BJ (cell line): ENCODE results near the gene OR52W1. TPM values are rescaled to one million over a fixed set of nuclear protein-coding genes. Genes with fewer than 3 reads are reported as not detected.

Source experiments
- CTCF ChIA-PET: fragments of 350-600 bp; formaldehyde crosslinking; extraction: SDS; loops from one replicate; lab custom pipeline; 2021; ENCODE audit warnings: antibody characterized with exemption, inconsistent platforms; lab: Yijun Ruan, JAX
- POLR2A ChIA-PET: fragments of 300-600 bp; sonication (Branson Sonifier 250); formaldehyde crosslinking; extraction: SDS; loops from one replicate; lab custom pipeline; 2021; ENCODE audit warnings: antibody characterized with exemption; lab: Charles Lee
- DNase-seq: peaks from one replicate; pipeline ENCODE4 v3.0.0-alpha.2; 2011; ENCODE audit warnings: low read depth
- H3K27me3 ChIP-seq: 2 replicates; pipeline ENCODE4 v1.6.0; 2011; ENCODE audit warnings: low read length; ENCODE audit not compliant: control insufficient read depth, insufficient read depth
- H3K36me3 ChIP-seq: 2 replicates; pipeline ENCODE4 v1.5.1; 2011; ENCODE audit warnings: low read length; ENCODE audit not compliant: control insufficient read depth, insufficient read depth
- H3K4me3 ChIP-seq: 2 replicates; pipeline ENCODE4 v1.5.1; 2011; ENCODE audit warnings: low read depth, mild to moderate bottlenecking, control low read depth, low read length
- CTCF ChIP-seq: IDR thresholded peaks from 2 replicates; pipeline ENCODE4 v1.5.1; 2011; ENCODE audit warnings: low read depth, mild to moderate bottlenecking, control low read depth, inconsistent platforms, low read length, moderate library complexity; ENCODE audit not compliant: insufficient read depth
- polyA minus RNA-seq: library from RNA; depleted of rRNA, polyadenylated mRNA; stranded (reverse); fragments of >200 nt; gene quantifications from 2 replicates; pipeline ENCODE4 v1.2.3, GENCODE V29; 2011; rRNA and poly(A)+ RNA removed
- polyA plus RNA-seq: library from polyadenylated mRNA; depleted of rRNA; stranded (reverse); fragments of >200 nt; gene quantifications from 2 replicates; pipeline ENCODE4 v1.2.3, GENCODE V29; 2011; rRNA removed

Gene OR52W1
- polyA plus RNA-seq (not detected in 2 replicates), polyA minus RNA-seq (not detected in 2 replicates)

GRCh38 chr11:6199174-6199810, at the start of gene OR52W1:
OR52W1 (plus strand) TSS chr11:6199224; CDS start chr11:6199224, 0 bp downstream.
- ChIA-PET CTCF (no interaction called here), POLR2A (no interaction called here)
- Histone ChIP-seq H3K4me3 (no peak within 1 kb of the TSS), H3K27me3 (no peaks in the 10 kb centered on the region), H3K36me3 (no peaks in the 10 kb centered on the region)
- DNase-seq: no peak
- TF ChIP-seq CTCF: no peak

DNA sequence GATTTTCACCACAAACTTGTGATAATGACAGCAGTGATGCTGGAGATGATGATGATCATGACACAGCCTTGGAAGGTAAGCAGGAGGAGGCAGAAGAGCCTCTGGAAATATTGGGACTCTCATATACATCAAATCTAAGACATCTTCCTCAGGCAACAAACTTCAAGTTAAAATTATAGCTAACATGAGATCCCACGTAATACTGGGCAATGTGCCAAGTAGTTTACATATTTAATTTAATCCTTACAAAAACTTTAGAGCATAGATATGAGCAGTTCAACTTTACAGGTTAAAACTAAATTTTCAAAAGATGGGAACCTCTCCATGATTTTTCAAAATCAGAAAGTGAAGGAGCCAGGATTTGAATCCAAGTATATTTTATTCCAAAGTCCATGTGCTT, 47.9 kb upstream of the OR52W1 start:
- ChIA-PET POLR2A (no interaction called here), CTCF (no interaction called here)
- TF ChIP-seq CTCF: no peak
- Histone ChIP-seq H3K27me3 (no peaks in the 10 kb centered on the region), H3K4me3 (no peak overlapping the region), H3K36me3 (no peaks in the 10 kb centered on the region)
- DNase-seq: no peak

- POLR2A ChIA-PET: no interaction called here
These were observed 46.9 kb upstream of the OR52W1 start for GRCh38 chr11:6152126-6152525.

DNA sequence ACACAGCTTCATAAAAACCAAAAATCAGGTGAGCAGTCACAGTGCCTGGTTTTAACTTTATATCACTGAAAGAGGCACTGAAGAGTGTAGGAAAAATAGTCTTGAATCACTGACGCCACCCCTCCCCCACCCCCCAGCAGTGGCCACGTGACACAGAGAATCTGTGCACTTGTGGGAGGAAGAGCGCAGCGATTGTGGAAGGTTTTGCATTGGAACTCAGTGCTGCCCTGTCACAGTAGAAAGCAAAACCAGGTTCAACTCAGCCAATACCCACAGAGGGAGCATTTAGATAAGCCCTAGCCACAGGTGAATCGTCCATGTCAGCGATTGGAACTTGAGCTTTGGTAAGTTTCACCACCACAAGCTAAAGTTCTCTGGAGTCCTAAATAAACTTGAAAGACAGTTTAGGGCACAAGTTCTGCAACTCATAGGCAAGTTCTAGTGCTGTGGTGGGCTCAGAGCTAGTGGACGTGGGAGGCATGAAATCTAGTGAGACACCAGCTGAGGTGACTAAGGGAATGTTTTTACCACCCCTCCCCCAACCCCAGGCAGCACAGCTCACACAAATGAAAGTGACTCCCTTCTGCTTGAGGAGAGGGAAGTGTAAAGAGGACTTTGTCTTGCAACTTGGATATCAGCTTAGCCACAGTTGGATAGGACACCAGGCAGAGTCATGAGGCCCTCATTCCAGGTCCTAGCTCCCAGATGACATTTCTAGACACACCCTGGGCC, 42.2 kb upstream of the OR52W1 start:
- TF ChIP-seq CTCF: no peak
- ChIA-PET POLR2A (no interaction called here), CTCF (interaction anchor here (0.6 kb wide), 1 partner anchor 57 kb away, joined by 3 read pairs; no protein-coding TSS in a partner anchor)
- no peak for DNase-seq
- H3K27me3 ChIP-seq: no peaks in the 10 kb centered on the region
- no peaks in the 10 kb centered on the region for H3K36me3 ChIP-seq
- H3K4me3 ChIP-seq: no peak overlapping the region

More at GRCh38 chr11:6152126-6152525, 46.9 kb upstream of the OR52W1 start:
- DNase-seq: no peak
- Histone ChIP-seq H3K27me3 (no peaks in the 10 kb centered on the region), H3K4me3 (no peak overlapping the region), H3K36me3 (no peaks in the 10 kb centered on the region)
- TF ChIP-seq CTCF: no peak
- CTCF ChIA-PET: no interaction called here

DNA sequence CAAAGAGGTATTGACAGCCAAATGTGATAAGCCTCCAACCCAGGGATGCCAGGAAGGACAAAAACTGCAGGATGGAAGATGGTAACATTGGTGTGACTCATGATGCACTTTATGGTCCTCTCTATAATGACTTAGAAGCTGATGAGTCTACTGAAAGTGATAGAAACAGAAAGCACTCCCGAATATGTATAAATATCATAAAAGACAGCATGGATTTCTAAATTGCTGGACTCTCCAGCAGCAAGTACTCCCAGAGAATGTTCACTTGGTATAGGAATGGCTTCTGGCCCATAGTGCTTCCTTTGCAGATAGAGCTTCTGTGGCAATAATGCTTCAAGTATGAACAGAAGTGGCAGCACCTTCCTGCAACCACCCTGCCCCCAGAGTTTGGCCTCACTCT, 28.8 kb upstream of the OR52W1 start, which contains the start of gene OR52B2:
Gene OR52B2, minus strand, starts transcription at position 101 of the 400 bp plus-strand sequence. Its CDS starts 0 bp downstream, at position 101.
- POLR2A ChIA-PET: no interaction called here
- CTCF ChIA-PET: no interaction called here

More for the DNA sequence above, 28.8 kb upstream of the OR52W1 start, which contains the start of gene OR52B2:
- no peak for TF ChIP-seq CTCF
- DNase-seq: no peak
- Histone ChIP-seq H3K4me3 (no peak within 1 kb of the TSS), H3K27me3 (no peaks in the 10 kb centered on the region), H3K36me3 (no peaks in the 10 kb centered on the region)
